T-helper 1 cell treated with Interleukin-12 subunit alpha and Interleukin-12 subunit beta and Interleukin-4 antibody, amounts not matched to agents 30 μg/mL and 1 μg/mL, for 36 hours (primary cell): ENCODE data around the gene RAB6A.
A peak's percentile ranks its signal among the peaks of the same experiment; 100 is the strongest.
"Not testable (repeated sequence)": the region's sequence is repeated elsewhere in the genome, so short reads cannot be mapped to it uniquely, and the experiment has no call there.

ENCODE experiments used
- H3K27ac Mint-ChIP-seq: one replicate; pipeline ENCODE4 v1.8.0; 2021; ENCODE audit warnings: mild to moderate bottlenecking, mixed read lengths
- H3K27me3 Mint-ChIP-seq: one replicate; pipeline ENCODE4 v1.8.0; 2021; ENCODE audit warnings: low read depth, mixed read lengths
- H3K36me3 Mint-ChIP-seq: one replicate; pipeline ENCODE4 v1.8.0; 2021; ENCODE audit warnings: low read depth, mixed read lengths
- H3K4me1 Mint-ChIP-seq: one replicate; pipeline ENCODE4 v1.8.0; 2021; ENCODE audit warnings: low read depth, mixed read lengths
- H3K4me3 Mint-ChIP-seq: one replicate; pipeline ENCODE4 v1.8.0; 2021; ENCODE audit warnings: mild to moderate bottlenecking, moderate library complexity, mixed read lengths
- H3K9me3 Mint-ChIP-seq: one replicate; pipeline ENCODE4 v1.8.0; 2021; ENCODE audit warnings: mixed read lengths

Gene RAB6A

GRCh38 chr11:73752903-73753302 lies 8.0 kb downstream of the RAB6A start:
- H3K9me3 Mint-ChIP-seq = no peaks in the 10 kb centered on the region
- H3K27ac Mint-ChIP-seq = no peak overlapping the region
- H3K4me3 Mint-ChIP-seq = no peak overlapping the region
- H3K4me1 Mint-ChIP-seq = peaks cover 19% of the 10 kb centered on the region
- H3K27me3 Mint-ChIP-seq = no peaks in the 10 kb centered on the region
- peaks cover 14% of the 10 kb centered on the region for H3K36me3 Mint-ChIP-seq

GRCh38 chr11:73752216-73752867 lies 8.5 kb downstream of the RAB6A start:
- Mint-ChIP-seq H3K4me3 (no peak overlapping the region), H3K36me3 (peaks cover 10% of the 10 kb centered on the region), H3K4me1 (peaks cover 17% of the 10 kb centered on the region), H3K9me3 (no peaks in the 10 kb centered on the region), H3K27ac (peak overlapping the region; percentile 33), H3K27me3 (no peaks in the 10 kb centered on the region)

GRCh38 chr11:73750862-73751261 lies 10.0 kb downstream of the RAB6A start:
- H3K4me3 Mint-ChIP-seq = not testable (repeated sequence)

GRCh38 chr11:73750228-73750627 lies 10.6 kb downstream of the RAB6A start:
- no peak overlapping the region for H3K27ac Mint-ChIP-seq
- peaks cover 17% of the 10 kb centered on the region for H3K4me1 Mint-ChIP-seq
- H3K9me3 Mint-ChIP-seq = no peaks in the 10 kb centered on the region
- H3K4me3 Mint-ChIP-seq = no peak overlapping the region
- peaks cover 8% of the 10 kb centered on the region for H3K36me3 Mint-ChIP-seq
- no peaks in the 10 kb centered on the region for H3K27me3 Mint-ChIP-seq

More at GRCh38 chr11:73750862-73751261, 10.0 kb downstream of the RAB6A start:
- H3K9me3 Mint-ChIP-seq, H3K27me3 Mint-ChIP-seq, H3K36me3 Mint-ChIP-seq, H3K27ac Mint-ChIP-seq: not testable (repeated sequence)
- peaks cover 17% of the 10 kb centered on the region for H3K4me1 Mint-ChIP-seq

- H3K27me3 Mint-ChIP-seq = no peaks in the 10 kb centered on the region
- no peak overlapping the region for H3K4me3 Mint-ChIP-seq
- H3K27ac Mint-ChIP-seq = no peak overlapping the region
- peaks cover 17% of the 10 kb centered on the region for H3K4me1 Mint-ChIP-seq
- no peaks in the 10 kb centered on the region for H3K9me3 Mint-ChIP-seq
- peaks cover 8% of the 10 kb centered on the region for H3K36me3 Mint-ChIP-seq
Measured at GRCh38 chr11:73749118-73749517, 11.8 kb downstream of the RAB6A start.

- H3K36me3 Mint-ChIP-seq = peaks cover 4% of the 10 kb centered on the region
- no peaks in the 10 kb centered on the region for H3K27me3 Mint-ChIP-seq
- H3K4me3 Mint-ChIP-seq = no peak overlapping the region
- H3K27ac Mint-ChIP-seq = no peak overlapping the region
- H3K4me1 Mint-ChIP-seq = peaks cover 13% of the 10 kb centered on the region
- no peaks in the 10 kb centered on the region for H3K9me3 Mint-ChIP-seq
Measured at GRCh38 chr11:73748300-73748699, 12.6 kb downstream of the RAB6A start.

- no peak overlapping the region for H3K27ac Mint-ChIP-seq
- peaks cover 13% of the 10 kb centered on the region for H3K4me1 Mint-ChIP-seq
- H3K9me3 Mint-ChIP-seq = no peaks in the 10 kb centered on the region
- peaks cover 4% of the 10 kb centered on the region for H3K36me3 Mint-ChIP-seq
- H3K4me3 Mint-ChIP-seq = no peak overlapping the region
- H3K27me3 Mint-ChIP-seq = no peaks in the 10 kb centered on the region
Measured at GRCh38 chr11:73747762-73748161, 13.1 kb downstream of the RAB6A start.

GRCh38 chr11:73746701-73747100 lies 14.2 kb downstream of the RAB6A start:
- no peaks in the 10 kb centered on the region for H3K27me3 Mint-ChIP-seq
- no peak overlapping the region for H3K27ac Mint-ChIP-seq
- H3K9me3 Mint-ChIP-seq = no peaks in the 10 kb centered on the region
- peaks cover 2% of the 10 kb centered on the region for H3K36me3 Mint-ChIP-seq
- H3K4me3 Mint-ChIP-seq = no peak overlapping the region
- peaks cover 5% of the 10 kb centered on the region for H3K4me1 Mint-ChIP-seq

GRCh38 chr11:73743045-73743444 lies 17.8 kb downstream of the RAB6A start:
- no peaks in the 10 kb centered on the region for H3K27me3 Mint-ChIP-seq
- no peaks in the 10 kb centered on the region for H3K9me3 Mint-ChIP-seq
- H3K27ac Mint-ChIP-seq = no peak overlapping the region
- no peaks in the 10 kb centered on the region for H3K36me3 Mint-ChIP-seq
- no peak overlapping the region for H3K4me3 Mint-ChIP-seq
- H3K4me1 Mint-ChIP-seq = no peaks in the 10 kb centered on the region

- not testable (repeated sequence) for H3K4me1 Mint-ChIP-seq, H3K27me3 Mint-ChIP-seq, H3K36me3 Mint-ChIP-seq, H3K4me3 Mint-ChIP-seq, H3K9me3 Mint-ChIP-seq, H3K27ac Mint-ChIP-seq
Measured at GRCh38 chr11:73735959-73736358, 24.9 kb downstream of the RAB6A start.

- H3K4me3 Mint-ChIP-seq = no peak overlapping the region
- H3K4me1 Mint-ChIP-seq = peaks cover 8% of the 10 kb centered on the region
- no peaks in the 10 kb centered on the region for H3K27me3 Mint-ChIP-seq
- peaks cover 11% of the 10 kb centered on the region for H3K36me3 Mint-ChIP-seq
- H3K9me3 Mint-ChIP-seq = no peaks in the 10 kb centered on the region
- no peak overlapping the region for H3K27ac Mint-ChIP-seq
Measured at GRCh38 chr11:73734993-73735392, 25.9 kb downstream of the RAB6A start.

GRCh38 chr11:73734011-73734410 lies 26.9 kb downstream of the RAB6A start:
- H3K36me3 Mint-ChIP-seq = peaks cover 18% of the 10 kb centered on the region
- H3K9me3 Mint-ChIP-seq, H3K4me3 Mint-ChIP-seq, H3K4me1 Mint-ChIP-seq, H3K27me3 Mint-ChIP-seq, H3K27ac Mint-ChIP-seq: not testable (repeated sequence)

GRCh38 chr11:73732936-73733335 lies 27.9 kb downstream of the RAB6A start:
- H3K4me1 Mint-ChIP-seq, H3K27ac Mint-ChIP-seq, H3K27me3 Mint-ChIP-seq, H3K9me3 Mint-ChIP-seq, H3K4me3 Mint-ChIP-seq: not testable (repeated sequence)
- peaks cover 24% of the 10 kb centered on the region for H3K36me3 Mint-ChIP-seq

- no peaks in the 10 kb centered on the region for H3K9me3 Mint-ChIP-seq
- H3K27ac Mint-ChIP-seq = no peak overlapping the region
- no peak overlapping the region for H3K4me3 Mint-ChIP-seq
- peaks cover 30% of the 10 kb centered on the region for H3K36me3 Mint-ChIP-seq
- H3K4me1 Mint-ChIP-seq = peaks cover 4% of the 10 kb centered on the region
- no peaks in the 10 kb centered on the region for H3K27me3 Mint-ChIP-seq
Measured at GRCh38 chr11:73729594-73730206, 31.2 kb downstream of the RAB6A start.

- Mint-ChIP-seq H3K36me3 (peaks cover 32% of the 10 kb centered on the region), H3K9me3 (no peaks in the 10 kb centered on the region), H3K27ac (no peak overlapping the region), H3K4me3 (no peak overlapping the region), H3K27me3 (no peaks in the 10 kb centered on the region), H3K4me1 (peaks cover 4% of the 10 kb centered on the region)
Measured at GRCh38 chr11:73728000-73728399, 32.9 kb downstream of the RAB6A start.
